Activated T-cell treated with anti-CD3 and anti-CD28 coated beads for 48 hours (primary cell): ENCODE measurements around the gene PARVG.

Experiments used
- DNase-seq: peaks from one replicate; pipeline ENCODE4 v3.0.0-alpha.2; 2020; ENCODE audit warnings: low read depth

The PARVG gene, protein sequence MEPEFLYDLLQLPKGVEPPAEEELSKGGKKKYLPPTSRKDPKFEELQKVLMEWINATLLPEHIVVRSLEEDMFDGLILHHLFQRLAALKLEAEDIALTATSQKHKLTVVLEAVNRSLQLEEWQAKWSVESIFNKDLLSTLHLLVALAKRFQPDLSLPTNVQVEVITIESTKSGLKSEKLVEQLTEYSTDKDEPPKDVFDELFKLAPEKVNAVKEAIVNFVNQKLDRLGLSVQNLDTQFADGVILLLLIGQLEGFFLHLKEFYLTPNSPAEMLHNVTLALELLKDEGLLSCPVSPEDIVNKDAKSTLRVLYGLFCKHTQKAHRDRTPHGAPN

DNA sequence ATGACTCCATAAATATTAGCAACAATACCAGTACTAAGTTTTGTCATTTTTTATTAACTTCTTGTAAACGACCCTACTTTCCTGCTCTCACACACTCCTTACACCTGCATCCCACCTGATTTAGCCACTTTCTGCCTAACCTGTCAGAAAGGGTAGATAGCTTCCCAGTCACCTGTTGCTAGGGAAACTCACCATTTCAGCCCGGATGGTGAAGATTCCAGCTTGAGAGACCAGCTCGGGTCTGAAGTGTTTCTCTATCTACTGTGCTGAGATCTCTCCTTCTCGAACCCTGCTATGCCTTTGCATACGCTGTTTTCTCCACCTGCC, at the start of gene PARVG:
Gene PARVG, plus strand, starts transcription at position 220 of the 327 bp plus-strand sequence. CDS start 2,405 bp downstream, outside the sequence.
- DNase-seq, result no peak

DNA sequence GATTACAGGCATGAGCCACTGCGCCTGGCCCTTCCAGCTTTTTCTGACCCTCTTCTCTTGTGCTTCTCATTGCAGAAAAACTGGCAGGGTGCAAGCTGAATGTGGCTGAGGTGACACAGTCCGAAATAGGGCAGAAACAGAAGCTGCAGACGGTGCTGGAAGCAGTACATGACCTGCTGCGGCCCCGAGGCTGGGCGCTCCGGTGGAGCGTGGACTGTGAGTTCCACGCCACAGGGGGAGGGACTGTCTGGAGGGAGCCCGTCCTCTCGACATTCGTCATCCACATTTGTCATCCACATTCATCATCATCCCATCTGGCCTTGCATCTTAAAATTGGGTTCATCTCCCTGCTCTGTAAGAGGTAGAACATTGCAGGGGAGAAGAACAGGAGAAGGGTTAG, 49.3 kb upstream of the PARVG start:
- DNase-seq, result no peak

DNA sequence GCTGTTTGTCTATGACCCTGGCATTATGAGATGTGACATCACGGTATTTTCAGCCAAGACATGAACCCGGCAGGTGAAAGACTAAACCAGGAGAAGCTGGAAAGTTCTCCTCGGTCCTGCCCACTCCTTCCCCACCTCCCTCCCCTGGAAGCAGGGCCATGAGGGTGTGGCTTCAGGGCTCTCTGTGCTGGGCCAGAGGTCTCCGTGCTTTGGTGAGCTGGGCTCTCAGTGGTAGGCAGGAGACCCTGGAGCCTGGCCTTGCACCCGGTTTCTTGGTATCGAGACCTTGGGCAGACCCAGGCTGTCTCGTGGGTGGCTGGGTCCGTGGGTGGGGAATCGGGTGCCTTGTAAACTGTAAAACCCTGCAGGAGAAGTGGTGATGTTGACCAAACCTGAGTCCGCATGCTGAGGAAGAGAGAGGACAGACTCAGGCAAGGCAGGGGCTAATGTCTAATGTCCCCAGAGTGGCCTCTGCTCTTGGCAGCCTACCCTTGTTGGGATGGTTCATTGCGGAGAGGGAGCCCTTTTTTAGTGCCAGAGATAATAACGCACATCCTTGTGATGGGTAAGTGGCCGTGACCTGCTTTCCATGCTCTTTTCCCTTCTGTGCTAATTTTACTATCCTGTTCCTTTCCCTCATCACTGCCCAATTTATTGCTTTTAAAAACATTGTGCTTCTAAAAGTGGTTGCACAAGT, 48.6 kb upstream of the PARVG start:
- DNase-seq, result no peak

DNA sequence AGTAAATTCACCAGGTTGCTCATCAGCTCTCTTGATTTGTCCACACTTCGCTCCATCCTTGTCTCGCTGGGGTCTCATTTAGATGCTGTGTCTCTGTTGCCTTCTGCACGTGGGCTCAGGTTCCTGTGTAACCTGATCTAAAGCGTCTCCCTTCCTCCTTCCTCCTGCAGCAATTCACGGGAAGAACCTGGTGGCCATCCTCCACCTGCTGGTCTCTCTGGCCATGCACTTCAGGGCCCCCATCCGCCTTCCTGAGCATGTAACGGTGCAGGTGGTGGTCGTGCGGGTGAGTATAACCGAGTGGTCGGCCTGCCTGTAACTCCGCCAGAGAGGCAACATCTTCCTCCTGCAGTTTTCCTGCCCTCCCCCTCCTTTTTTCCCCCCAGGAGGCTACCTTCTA, 48.0 kb upstream of the PARVG start:
- DNase-seq, result no peak

DNA sequence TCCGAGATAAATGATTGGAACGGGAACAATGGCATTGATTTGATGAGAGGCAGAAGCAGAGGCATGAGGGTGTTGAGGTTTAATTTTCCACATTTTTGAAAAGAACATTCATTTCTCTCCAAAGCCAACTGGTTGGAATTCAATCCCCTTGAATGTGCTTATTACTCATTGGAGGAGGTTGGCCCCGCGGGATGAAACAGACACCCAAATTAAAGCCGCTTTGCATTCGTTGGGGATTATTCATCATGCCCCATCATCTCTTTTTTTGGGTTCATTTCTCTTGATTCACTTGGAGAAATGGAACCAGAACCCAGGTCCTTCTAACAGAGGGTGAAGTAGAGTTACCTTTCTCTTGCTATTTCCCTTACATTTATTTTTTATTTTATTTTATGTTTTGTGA, 47.6 kb upstream of the PARVG start:
- DNase-seq, result no peak

DNA sequence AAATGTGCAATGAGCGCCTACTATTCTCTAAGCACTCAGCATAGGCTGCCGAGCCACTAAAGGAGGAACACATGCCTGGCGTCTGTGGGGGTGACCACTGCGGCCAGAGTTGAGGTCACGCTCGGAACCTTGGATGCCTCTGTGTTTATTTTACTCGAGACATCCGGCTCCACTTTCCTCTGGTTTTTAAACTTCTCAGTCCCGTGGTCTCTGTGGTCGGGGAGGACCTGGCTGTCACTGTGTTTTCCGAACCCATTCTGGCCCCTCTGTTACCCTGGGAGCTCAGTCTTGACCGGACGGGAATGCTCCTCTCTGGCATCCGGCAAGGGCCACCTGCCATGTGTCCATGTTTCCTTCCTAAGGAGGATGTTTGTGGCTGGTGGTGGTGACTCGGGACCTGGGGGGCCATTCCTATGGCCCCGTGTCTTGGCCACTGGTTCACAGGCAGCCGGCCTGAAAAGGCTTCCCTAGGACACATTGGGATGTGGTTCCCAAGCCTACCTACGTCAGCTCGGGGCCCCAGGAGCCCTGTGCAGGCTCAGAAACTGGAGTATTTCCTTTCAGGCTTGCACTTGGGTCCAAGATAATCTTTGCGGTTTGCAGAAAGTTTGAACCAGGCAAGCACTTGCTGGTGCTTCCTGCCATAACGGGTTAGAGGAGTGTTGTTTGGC, 46.7 kb upstream of the PARVG start:
- no peak for DNase-seq

DNA sequence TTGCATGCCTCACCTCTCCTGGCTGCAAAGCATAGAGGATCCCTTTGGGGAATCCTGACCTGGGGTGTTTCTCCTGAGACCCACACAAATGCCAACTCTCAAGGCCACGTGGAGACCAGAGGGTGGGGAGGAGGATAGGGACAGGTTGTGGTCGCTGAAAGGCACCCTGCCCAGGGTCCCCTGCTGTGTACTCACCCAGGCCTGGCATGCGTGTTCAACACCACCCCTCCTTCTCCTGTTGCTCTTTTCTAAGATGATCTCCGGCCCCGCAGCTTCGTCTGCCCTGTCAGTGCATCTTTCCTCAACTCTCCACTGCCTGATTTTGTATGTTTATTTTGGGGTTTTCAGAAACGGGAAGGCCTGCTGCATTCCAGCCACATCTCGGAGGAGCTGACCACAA, 44.6 kb upstream of the PARVG start:
- DNase-seq, result no peak

DNA sequence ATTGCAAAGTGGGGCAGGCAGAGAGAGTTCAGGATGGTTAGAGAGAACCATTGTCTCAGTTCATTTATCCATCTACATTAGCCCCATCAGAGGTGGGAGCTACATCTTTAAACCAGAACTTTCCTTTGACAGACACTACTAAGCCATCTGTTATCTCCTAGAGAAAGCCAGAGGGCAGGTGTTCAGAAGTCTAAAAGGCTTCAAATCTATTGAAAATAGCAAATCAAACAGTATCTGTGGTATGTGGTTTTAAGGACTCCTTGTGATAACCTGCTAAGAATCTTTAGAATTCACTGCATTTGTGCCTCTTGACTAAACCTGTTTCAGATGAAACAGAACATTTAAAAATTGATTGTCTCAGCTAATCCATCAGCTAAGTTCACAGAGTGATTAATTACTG, 43.9 kb upstream of the PARVG start:
- no peak for DNase-seq

DNA sequence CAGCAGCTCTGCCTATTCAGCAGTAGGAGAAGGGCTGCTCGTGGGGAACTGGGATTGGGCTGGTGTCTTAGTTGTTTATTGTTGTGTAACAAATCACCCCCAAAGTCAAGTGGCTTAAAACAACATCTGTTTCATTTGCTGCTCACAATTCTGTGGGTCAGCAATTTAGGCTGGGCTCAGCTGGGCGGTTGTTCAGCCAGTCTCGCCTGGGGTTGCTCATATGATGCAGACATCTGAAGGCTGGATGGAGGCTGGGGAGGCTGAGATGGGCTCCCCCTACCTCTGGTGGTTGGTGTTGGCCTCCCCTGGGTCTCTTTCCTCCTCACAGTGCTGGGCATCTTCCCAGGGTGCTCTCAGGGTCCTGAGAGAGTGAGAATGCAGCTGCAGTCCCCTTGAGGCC, 43.3 kb upstream of the PARVG start:
- DNase-seq, result no peak

DNA sequence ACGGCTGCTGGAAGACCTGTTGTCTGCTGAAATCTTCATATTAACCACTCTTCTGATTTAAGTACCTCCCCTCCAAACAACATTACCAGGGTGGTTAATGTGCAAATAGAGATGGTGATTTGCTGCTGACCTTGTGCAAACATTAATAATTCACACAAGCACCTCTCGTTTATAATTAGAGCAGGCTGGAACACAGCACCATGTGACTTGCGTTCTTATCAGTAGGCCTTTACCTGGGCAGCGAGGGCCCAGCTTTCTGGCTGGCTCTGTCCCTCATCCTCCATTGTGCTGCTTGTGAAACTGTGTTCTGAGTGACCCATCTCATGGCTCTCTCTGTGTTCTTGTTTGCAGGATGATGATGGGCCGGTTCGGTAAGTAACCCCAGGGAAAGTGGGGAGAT, 41.0 kb upstream of the PARVG start:
- DNase-seq, result no peak

DNA sequence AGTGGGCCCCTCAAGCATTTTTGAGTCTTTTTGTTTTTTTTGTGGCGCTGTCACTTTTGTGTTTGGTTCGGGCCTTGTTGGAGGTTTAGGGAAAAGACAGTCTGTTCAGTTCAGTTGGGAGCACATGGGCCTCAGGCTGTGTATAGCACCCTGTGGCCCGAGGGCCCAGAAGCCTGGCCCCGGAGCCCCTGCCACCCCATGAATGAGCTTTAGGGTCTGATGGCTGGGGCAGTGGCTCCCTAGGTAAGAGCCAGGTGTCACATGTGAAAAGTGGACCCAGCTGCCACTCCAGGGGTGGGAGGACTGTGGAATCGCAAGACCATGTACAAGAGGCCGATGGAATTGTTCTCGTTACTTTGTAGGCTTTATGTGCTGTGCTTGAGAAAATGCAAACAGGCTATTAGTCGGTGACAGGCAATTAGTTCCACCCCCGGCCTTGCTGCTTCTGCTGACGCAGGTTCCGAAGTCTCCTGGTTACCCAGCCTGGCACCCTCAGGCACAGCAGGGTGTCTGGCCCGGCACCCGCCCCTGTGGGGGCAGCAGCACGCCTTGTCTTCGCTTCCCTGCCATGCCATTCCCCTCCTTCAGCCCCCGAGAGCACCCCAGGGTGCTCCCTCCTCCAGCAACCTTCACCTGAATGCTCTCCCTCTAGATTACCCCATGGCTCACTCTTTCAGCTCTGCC, 38.2 kb upstream of the PARVG start:
- DNase-seq, result no peak

DNA sequence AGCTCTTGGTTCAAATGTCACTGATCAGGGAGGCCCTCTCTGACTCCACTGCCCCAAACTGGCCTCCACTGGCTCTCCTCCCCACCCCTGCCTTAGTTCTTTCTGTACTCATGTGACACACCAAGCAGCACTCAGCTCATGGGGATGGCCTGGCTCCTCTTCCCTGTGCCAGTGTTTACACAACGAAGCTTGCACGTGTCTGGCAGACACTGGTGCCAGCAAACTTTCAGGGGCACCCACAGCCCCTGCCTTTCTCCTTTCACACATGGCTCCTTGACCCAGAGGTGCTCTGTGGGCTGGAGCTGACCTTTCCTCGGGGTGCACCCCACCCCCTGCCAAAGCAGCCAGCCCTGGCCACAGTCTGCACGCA, 37.6 kb upstream of the PARVG start:
- DNase-seq, result no peak

DNA sequence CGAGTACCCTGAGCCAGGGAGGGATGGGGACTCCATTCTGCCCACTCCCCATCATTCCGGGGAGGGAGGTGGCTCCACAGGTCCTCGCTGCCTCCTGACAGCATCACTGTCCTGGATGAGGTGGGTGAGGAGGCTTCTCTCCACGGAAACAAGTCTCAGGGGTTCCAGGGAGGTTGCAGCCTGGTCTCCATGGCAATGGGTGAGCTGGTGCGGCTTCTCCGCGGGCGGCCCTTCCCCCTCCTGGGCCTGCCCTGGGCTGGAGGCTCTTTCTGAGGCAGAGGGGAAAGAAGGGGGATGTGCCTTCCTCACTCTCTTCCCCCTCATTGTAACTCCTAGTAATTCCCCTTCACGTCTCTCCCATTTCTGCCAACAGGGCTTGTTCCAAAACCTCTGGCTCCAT, 37.1 kb upstream of the PARVG start:
- DNase-seq, result no peak

DNA sequence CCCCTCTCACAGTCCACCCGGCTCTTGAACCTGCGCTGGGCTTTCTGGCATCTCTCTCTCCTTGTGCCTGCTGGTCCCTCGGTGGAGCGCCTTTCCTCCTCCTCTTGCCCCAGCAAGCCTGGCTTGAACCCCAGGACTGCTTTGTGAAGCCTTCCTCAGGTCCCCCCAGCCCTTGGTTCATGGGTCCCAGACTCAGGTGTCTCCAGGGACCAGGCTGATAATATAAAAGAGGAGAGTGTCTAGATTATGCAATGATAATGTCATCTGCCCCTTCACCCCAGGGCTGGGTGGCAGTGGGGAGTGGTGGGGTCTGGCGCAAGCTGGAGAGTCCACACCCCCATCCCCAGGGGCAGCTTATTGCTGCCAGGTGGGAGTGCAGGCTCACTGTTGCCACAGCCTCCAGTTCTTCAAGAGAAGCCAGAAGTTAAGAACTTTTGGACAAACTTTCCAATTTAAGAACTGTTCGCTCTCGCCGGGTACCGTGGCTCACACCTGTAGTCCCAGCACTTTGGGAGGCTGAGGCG, 36.6 kb upstream of the PARVG start:
- no peak for DNase-seq

DNA sequence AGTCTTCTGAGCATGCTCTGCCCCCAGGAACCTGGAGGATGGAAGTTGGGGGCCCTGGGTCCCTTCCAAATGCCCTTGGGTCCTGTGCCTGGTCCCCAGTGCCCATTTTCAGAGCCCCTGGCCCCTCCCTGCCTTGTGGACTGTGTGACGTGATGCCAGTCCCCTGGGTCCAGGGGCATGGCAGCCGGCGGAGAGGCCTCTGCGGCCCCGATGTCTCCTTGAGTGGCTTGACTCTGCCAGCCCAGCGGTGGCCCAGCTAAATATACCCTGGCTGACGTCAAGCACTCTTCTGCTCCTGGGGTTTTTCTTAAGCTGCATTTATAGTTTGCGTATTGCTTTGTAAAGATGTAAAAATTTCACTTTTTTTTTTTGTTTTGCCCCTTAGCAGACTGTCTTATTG, 35.2 kb upstream of the PARVG start:
- no peak for DNase-seq

DNA sequence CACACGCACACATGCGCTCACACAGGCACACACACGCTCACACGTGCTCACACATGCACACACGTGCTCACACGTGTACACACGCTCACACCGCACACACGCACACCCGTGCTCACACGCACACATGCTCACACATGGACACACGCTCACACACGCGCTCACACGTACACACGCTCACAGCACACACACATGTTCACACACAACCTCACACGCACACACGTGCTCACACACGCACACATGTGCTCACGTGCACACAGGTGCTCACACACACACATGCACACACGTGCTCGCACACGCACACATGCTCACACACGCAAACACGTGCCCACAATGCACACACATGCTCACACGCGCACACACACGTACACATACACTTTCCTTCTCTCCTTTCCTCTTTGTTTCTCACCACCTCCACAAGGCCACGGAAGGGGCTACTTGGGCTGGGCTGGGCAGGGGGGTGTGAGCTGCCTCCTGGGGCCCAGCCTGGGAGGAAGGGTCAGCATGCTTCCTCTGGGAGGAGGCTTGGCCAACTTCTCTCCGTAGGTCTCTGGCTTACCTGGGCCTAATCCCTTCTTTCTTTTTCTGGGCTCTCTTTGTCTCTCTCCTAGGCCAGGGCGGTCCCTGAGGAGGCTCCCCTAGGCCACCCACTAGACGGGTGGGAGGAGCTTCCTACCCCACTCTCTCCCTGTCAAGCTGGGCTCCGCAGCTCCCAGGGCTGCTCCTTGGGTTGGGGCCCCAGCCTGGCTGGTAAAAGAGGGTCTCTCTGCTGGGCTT, 34.5 kb upstream of the PARVG start:
- no peak for DNase-seq

DNA sequence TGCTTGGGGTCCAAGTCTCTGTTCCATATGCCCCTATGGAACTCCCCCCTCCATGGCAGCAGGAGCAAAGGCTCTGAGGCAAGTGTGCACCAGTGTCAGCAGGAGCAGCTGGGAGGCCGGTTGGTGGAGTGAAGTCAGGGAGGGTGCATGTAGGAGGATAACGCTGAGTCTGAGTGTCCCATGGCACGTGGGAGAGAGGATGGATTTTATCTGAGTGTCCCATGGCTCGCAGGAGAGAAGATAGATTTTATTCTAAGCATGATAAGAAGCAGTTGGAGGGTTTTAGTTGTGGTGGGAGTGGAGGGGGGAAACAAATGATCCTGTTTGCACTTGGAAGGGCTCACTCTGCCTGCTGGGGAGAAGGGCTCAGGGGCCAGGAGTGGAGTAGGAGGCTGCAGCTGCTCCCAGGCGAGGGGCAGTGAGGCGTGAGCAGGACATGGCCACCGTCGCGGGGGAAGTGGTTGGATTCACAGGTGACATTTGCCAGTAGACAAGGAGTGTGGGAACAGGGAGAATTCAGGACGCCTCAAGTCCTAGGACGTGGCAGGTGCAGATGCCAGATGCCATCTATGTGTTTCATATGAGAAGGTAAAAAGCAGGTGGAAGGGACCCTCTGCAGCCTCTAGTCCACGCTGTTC, 33.6 kb upstream of the PARVG start:
- no peak for DNase-seq

DNA sequence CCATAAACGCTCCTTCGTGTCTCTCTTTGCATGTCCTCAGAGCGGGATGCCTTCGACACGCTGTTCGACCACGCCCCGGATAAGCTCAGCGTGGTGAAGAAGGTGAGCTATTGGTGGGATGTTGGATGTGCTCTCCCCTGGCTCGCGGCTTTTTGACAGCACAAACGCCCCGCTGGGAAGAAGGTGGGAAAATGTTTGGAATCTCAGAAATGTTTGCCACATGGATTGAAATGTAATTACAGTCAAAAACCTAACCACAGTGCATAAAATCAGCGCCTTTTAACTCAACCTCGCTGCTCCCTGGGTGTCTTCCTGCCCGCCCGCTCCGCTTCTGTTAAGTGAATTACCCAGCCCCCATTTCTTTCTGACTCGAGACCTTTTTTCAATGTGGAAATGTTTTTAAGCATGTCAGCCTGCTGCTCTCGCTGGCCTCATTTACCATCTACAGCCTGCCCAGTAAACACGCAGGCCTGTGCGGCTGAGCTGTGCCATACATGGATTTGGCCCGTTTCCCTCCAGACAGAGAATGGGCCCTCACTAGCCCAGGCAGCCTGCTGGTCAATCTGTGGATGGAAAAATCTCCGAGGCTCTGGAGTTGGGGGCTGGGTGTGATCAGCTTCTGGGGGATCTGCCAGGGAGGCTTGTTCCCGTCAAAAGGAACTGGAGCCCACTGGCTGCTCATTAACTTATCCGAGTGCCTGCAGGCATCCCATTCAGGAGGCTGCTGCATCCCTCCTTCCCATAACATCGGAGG, 32.7 kb upstream of the PARVG start:
- no peak for DNase-seq

DNA sequence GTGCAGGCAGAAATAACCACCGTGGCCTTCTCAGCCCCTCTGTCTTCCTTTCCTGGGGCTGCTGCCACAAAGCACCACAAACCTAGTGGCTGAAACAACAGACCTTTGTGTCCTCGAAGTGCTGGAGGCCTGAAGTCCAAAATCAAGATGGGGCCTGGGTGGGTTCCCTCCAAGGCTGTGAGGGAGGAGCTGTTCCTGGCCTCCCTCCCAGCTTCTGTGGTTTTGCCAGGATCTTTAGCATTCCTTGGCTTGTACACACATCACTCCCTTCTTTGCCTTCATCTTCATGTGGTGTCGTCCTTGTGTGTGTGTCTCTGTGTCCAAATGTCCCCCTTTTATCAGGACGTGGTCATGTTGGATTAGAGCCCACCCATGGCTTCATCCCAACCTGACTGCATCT, 29.0 kb upstream of the PARVG start:
- DNase-seq, result no peak

DNA sequence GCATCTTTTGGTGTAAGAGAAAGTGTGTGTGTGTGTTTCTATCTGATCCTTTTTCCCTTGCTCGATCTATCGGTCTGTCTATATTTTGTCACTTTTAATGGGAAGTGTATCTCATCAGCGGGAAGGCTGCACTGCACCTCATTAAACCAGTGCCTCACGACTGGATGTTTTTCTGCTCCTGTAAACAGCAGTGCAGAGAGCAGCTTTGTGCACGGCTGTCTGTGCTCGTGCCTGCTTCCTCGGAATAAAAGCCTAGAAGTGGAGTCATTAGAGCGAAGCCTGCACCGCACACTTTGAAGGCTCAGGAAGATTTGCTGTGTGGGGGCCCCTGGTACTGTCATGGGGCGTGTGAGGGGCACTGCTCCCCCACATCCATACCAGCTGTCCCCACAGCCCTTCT, 27.0 kb upstream of the PARVG start:
- no peak for DNase-seq
